Hair follicular keratinocyte (primary cell): ENCODE measurements around the gene TRPM3. TPM values are rescaled to one million over a fixed set of nuclear protein-coding genes. Genes with fewer than 3 reads are reported as not detected.

Experiments
- total RNA-seq: library from RNA; depleted of rRNA; stranded (reverse); fragments of >200 nt; gene quantifications from 2 replicates; pipeline ENCODE4 v1.2.3, GENCODE V29; 2015

TRPM3 gene
- not detected in 2 replicates for total RNA-seq

DNA sequence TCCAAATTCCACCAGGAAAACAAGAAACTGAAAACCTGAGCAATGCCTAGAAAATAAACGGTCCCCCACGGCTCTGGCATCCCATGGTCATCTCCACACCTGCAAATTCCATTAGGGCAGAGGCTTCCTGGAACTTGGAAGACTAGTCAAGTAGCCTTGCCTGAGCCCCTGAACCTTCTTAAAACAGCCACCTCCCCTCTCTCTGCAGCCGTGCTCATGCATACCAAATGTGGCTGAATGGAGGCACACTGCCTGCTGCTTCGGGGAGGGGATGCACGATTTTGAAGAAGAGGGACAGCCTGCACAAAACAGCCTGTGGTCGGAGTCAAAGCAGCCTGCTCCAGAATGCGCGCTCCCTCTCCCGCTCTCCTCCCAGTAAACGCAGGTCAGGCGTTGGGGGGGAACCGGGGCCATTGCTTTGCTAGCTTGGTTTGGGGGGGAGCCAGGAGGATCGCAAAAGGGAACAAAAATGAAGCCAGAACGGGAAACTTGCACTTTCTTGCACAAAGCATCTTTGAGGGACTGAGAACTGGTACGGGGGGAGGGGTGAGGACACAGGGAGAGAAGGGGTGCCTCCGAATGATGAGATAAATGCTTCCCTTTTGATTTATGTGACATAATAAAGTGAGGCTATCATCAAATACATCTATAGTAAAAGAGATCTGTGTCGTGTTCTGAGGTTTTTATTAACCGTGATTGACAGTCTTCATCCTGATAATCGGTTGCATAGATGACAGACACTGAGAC, at the start of gene TRPM3:
Gene TRPM3, minus strand, starts transcription at position 347 of the 747 bp plus-strand sequence. Its CDS starts 267 bp downstream, at position 80.

